HepG2 (cell line): ENCODE data around the gene PSEN2. TPM values are rescaled to one million over a fixed set of nuclear protein-coding genes. Genes with fewer than 3 reads are reported as not detected.

Experiments
- CBX5 ChIP-seq: sonication (generic); formaldehyde crosslinking; IDR thresholded peaks from 2 replicates; pipeline ENCODE4 v1.4.0; 2020; ENCODE audit warnings: missing genetic modification reagents, borderline replicate concordance
- CEBPB ChIP-seq: IDR thresholded peaks from 2 replicates; pipeline ENCODE4 v1.6.1; 2011; ENCODE audit warnings: low read depth, low read length, improper control_type of control experiment, borderline replicate concordance
- PTBP1 ChIP-seq: fragments of 200-400 bp; formaldehyde crosslinking; IDR thresholded peaks from 2 replicates; pipeline ENCODE4 v1.6.1; 2018; ENCODE audit warnings: low read length, low read depth; ENCODE audit not compliant: poor library complexity, severe bottlenecking
- SOX6 ChIP-seq, 2 experiments: fragments of 450-650 bp in 1 of 2; sonication (generic) in 1 of 2; formaldehyde crosslinking in 1 of 2; IDR thresholded peaks; 2 replicates each; pipeline versions ENCODE4 v1.4.0 to v1.6.1; 2017 to 2020; ENCODE audit warnings: antibody characterized with exemption in 1 of 2, mild to moderate bottlenecking in 1 of 2, missing genetic modification reagents in 1 of 2
- SUZ12 ChIP-seq: fragments of 150-350 bp; IDR thresholded peaks from 2 replicates; pipeline ENCODE4 v1.6.1; 2014; ENCODE audit warnings: low read depth, low read length
- ZNF24 ChIP-seq: fragments of 450-650 bp; IDR thresholded peaks from 2 replicates; pipeline ENCODE4 v1.6.1; 2017; ENCODE audit warnings: antibody characterized with exemption, mild to moderate bottlenecking
- ZNF501 ChIP-seq: sonication (generic); formaldehyde crosslinking; IDR thresholded peaks from 2 replicates; pipeline ENCODE4 v1.5.1; 2020; ENCODE audit warnings: mild to moderate bottlenecking, moderate library complexity, missing genetic modification reagents
- ZNF567 ChIP-seq: sonication (generic); formaldehyde crosslinking; IDR thresholded peaks from 2 replicates; pipeline ENCODE4 v1.8.1; 2023; ENCODE audit warnings: mild to moderate bottlenecking, missing genetic modification reagents, borderline replicate concordance
- ZNF616 ChIP-seq: sonication (generic); formaldehyde crosslinking; IDR thresholded peaks from 2 replicates; pipeline ENCODE4 v1.5.0; 2020; ENCODE audit warnings: low read depth, mild to moderate bottlenecking, missing genetic modification reagents
- polyA plus RNA-seq, 8 experiments: library from polyadenylated mRNA; depleted of rRNA in 3 of 8; stranded (reverse) in 7 of 8; unstranded in 1 of 8; fragments of >200 nt; fragmentation: Illumina TruSeq in 4 of 8; extraction: Trizol in 4 of 8; gene quantifications; 2 replicates each; pipeline versions ENCODE4 v1.2.1 to v1.2.3, GENCODE V29; 2011 to 2016; ENCODE audit warnings: low read depth in 4 of 8, missing spikeins in 1 of 8, mixed read lengths in 1 of 8; ENCODE audit not compliant: insufficient read depth in 1 of 8
- total RNA-seq, 5 experiments: library from RNA; depleted of rRNA; stranded (reverse); fragments of >200 nt; fragmentation: Illumina TruSeq; extraction: Trizol; gene quantifications; 2 replicates each; pipeline ENCODE4 v1.2.3, GENCODE V29; 2016; ENCODE audit warnings: low read depth in 1 of 5
- TF ChIP-seq, protein P1 (sequence below): sonication (generic); formaldehyde crosslinking; IDR thresholded peaks from 2 replicates; pipeline ENCODE4 v1.5.1; 2020; ENCODE audit warnings: mild to moderate bottlenecking, missing genetic modification reagents, moderate library complexity
- TF ChIP-seq, protein P2 (sequence below): sonication (generic); formaldehyde crosslinking; IDR thresholded peaks from 2 replicates; pipeline ENCODE4 v1.8.1; 2023; ENCODE audit warnings: missing genetic modification reagents, inconsistent platforms, borderline replicate concordance
- TF ChIP-seq, protein P3 (sequence below): sonication (generic); formaldehyde crosslinking; IDR thresholded peaks from 2 replicates; pipeline ENCODE4 v1.8.0; 2022; ENCODE audit warnings: mild to moderate bottlenecking, missing genetic modification reagents; ENCODE audit not compliant: insufficient replicate concordance
- TF ChIP-seq, protein P4 (sequence below): sonication (generic); formaldehyde crosslinking; IDR thresholded peaks from 2 replicates; pipeline ENCODE4; 2020; ENCODE audit warnings: missing genetic modification reagents, mild to moderate bottlenecking, borderline replicate concordance
- TF ChIP-seq, protein P5 (sequence below): IDR thresholded peaks from 2 replicates; pipeline ENCODE4 v1.6.1; 2012; ENCODE audit warnings: inconsistent platforms
- TF ChIP-seq, protein P6 (sequence below): sonication (generic); formaldehyde crosslinking; IDR thresholded peaks from 2 replicates; pipeline ENCODE4 v1.4.0; 2020; ENCODE audit warnings: missing genetic modification reagents

PSEN2 gene
- total and polyA plus RNA-seq, 2 of the 13 experiments (the other 11 are each of a cell fraction or from before 2014, with no cell fraction given) = 5.9 to 13.1 TPM

DNA sequence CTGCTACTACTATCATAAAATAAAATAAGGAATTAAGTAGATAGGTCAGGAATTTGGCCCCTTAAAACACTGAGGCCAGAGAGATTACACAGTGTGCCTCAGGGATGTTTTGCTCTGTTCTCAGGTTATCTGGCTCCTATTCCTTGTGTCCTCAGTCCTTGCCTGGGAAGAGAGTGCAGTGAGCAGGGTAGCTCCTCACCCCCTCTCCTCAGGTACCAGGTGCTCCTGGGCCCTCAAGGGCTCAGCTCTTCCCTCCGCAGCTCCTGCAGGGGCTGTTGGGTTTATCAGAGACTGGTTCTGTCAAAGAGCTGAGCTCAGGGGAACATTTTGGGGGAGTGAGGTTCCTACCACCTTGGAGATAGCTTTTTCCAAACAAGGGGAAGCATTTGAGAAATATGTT is 49.6 kb downstream of the PSEN2 start (continued):
- TF ChIP-seq, protein P1, sequence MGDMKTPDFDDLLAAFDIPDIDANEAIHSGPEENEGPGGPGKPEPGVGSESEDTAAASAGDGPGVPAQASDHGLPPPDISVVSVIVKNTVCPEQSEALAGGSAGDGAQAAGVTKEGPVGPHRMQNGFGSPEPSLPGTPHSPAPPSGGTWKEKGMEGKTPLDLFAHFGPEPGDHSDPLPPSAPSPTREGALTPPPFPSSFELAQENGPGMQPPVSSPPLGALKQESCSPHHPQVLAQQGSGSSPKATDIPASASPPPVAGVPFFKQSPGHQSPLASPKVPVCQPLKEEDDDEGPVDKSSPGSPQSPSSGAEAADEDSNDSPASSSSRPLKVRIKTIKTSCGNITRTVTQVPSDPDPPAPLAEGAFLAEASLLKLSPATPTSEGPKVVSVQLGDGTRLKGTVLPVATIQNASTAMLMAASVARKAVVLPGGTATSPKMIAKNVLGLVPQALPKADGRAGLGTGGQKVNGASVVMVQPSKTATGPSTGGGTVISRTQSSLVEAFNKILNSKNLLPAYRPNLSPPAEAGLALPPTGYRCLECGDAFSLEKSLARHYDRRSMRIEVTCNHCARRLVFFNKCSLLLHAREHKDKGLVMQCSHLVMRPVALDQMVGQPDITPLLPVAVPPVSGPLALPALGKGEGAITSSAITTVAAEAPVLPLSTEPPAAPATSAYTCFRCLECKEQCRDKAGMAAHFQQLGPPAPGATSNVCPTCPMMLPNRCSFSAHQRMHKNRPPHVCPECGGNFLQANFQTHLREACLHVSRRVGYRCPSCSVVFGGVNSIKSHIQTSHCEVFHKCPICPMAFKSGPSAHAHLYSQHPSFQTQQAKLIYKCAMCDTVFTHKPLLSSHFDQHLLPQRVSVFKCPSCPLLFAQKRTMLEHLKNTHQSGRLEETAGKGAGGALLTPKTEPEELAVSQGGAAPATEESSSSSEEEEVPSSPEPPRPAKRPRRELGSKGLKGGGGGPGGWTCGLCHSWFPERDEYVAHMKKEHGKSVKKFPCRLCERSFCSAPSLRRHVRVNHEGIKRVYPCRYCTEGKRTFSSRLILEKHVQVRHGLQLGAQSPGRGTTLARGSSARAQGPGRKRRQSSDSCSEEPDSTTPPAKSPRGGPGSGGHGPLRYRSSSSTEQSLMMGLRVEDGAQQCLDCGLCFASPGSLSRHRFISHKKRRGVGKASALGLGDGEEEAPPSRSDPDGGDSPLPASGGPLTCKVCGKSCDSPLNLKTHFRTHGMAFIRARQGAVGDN (CRISPR knock-in tag) = no peak; the same call in 1 of the 2 replicates
- TF ChIP-seq, protein P2, sequence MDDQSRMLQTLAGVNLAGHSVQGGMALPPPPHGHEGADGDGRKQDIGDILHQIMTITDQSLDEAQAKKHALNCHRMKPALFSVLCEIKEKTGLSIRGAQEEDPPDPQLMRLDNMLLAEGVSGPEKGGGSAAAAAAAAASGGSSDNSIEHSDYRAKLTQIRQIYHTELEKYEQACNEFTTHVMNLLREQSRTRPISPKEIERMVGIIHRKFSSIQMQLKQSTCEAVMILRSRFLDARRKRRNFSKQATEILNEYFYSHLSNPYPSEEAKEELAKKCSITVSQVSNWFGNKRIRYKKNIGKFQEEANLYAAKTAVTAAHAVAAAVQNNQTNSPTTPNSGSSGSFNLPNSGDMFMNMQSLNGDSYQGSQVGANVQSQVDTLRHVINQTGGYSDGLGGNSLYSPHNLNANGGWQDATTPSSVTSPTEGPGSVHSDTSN (CRISPR knock-in tag) = no peak
- TF ChIP-seq, protein P3, sequence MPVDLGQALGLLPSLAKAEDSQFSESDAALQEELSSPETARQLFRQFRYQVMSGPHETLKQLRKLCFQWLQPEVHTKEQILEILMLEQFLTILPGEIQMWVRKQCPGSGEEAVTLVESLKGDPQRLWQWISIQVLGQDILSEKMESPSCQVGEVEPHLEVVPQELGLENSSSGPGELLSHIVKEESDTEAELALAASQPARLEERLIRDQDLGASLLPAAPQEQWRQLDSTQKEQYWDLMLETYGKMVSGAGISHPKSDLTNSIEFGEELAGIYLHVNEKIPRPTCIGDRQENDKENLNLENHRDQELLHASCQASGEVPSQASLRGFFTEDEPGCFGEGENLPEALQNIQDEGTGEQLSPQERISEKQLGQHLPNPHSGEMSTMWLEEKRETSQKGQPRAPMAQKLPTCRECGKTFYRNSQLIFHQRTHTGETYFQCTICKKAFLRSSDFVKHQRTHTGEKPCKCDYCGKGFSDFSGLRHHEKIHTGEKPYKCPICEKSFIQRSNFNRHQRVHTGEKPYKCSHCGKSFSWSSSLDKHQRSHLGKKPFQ = no peak
- peak; percentile 8; the same call in 1 of the 2 replicates for TF ChIP-seq ZNF501 (CRISPR knock-in tag)
- no peak for TF ChIP-seq CEBPB
- TF ChIP-seq ZNF616 = no peak
- TF ChIP-seq, protein P4, sequence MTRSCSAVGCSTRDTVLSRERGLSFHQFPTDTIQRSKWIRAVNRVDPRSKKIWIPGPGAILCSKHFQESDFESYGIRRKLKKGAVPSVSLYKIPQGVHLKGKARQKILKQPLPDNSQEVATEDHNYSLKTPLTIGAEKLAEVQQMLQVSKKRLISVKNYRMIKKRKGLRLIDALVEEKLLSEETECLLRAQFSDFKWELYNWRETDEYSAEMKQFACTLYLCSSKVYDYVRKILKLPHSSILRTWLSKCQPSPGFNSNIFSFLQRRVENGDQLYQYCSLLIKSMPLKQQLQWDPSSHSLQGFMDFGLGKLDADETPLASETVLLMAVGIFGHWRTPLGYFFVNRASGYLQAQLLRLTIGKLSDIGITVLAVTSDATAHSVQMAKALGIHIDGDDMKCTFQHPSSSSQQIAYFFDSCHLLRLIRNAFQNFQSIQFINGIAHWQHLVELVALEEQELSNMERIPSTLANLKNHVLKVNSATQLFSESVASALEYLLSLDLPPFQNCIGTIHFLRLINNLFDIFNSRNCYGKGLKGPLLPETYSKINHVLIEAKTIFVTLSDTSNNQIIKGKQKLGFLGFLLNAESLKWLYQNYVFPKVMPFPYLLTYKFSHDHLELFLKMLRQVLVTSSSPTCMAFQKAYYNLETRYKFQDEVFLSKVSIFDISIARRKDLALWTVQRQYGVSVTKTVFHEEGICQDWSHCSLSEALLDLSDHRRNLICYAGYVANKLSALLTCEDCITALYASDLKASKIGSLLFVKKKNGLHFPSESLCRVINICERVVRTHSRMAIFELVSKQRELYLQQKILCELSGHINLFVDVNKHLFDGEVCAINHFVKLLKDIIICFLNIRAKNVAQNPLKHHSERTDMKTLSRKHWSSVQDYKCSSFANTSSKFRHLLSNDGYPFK (CRISPR knock-in tag) = 0 out of 2 replicates have a peak, but pooled peaks have one; percentile 21
- TF ChIP-seq ZNF24 = no peak
- no peak for TF ChIP-seq SOX6 (IDR thresholded peaks at IDR 0.05)
- TF ChIP-seq SOX6 (CRISPR knock-in tag; IDR thresholded peaks at IDR 0.05) = no peak
- no peak for TF ChIP-seq ZNF567 (CRISPR knock-in tag)
- TF ChIP-seq, protein P5, sequence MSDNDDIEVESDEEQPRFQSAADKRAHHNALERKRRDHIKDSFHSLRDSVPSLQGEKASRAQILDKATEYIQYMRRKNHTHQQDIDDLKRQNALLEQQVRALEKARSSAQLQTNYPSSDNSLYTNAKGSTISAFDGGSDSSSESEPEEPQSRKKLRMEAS = peak; percentile 0; the same call in 1 of the 2 replicates
- no peak for TF ChIP-seq PTBP1
- TF ChIP-seq SUZ12 = no peak
- TF ChIP-seq, protein P6, sequence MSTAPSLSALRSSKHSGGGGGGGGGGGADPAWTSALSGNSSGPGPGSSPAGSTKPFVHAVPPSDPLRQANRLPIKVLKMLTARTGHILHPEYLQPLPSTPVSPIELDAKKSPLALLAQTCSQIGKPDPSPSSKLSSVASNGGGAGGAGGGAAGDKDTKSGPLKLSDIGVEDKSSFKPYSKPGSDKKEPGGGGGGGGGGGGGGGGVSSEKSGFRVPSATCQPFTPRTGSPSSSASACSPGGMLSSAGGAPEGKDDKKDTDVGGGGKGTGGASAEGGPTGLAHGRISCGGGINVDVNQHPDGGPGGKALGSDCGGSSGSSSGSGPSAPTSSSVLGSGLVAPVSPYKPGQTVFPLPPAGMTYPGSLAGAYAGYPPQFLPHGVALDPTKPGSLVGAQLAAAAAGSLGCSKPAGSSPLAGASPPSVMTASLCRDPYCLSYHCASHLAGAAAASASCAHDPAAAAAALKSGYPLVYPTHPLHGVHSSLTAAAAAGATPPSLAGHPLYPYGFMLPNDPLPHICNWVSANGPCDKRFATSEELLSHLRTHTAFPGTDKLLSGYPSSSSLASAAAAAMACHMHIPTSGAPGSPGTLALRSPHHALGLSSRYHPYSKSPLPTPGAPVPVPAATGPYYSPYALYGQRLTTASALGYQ (CRISPR knock-in tag) = no peak
- TF ChIP-seq CBX5 = no peak
